Cardiac muscle cell (in vitro differentiated cells and primary cell): ENCODE measurements around the gene FKBP2. TPM values are rescaled to one million over a fixed set of nuclear protein-coding genes. Genes with fewer than 3 reads are reported as not detected.

Source experiments
- DNase-seq, 2 donors: peaks; one replicate each; pipeline versions ENCODE4 v3.0.0 to v3.0.0-alpha.2; 2010 to 2017; ENCODE audit warnings: low read depth in 1 of 2, low spot score in 1 of 2
- H3K27ac ChIP-seq: fragments of 200-600 bp; sonication (generic); 2 replicates; pipeline ENCODE4 v1.5.1; 2016
- H3K27me3 ChIP-seq: fragments of 200-600 bp; sonication (generic); 2 replicates; pipeline ENCODE4 v1.6.0; 2016; ENCODE audit warnings: control low read depth
- H3K36me3 ChIP-seq: fragments of 200-600 bp; sonication (generic); 2 replicates; pipeline ENCODE4 v1.5.1; 2016; ENCODE audit warnings: control low read depth
- H3K4me1 ChIP-seq: fragments of 200-600 bp; sonication (generic); 2 replicates; pipeline ENCODE4 v1.8.1; 2017; ENCODE audit warnings: low read depth, mild to moderate bottlenecking, mixed run types
- H3K4me3 ChIP-seq: fragments of 200-600 bp; sonication (generic); 2 replicates; pipeline ENCODE4 v1.5.1; 2016; ENCODE audit warnings: mild to moderate bottlenecking
- H3K9me3 ChIP-seq: fragments of 200-600 bp; sonication (generic); 2 replicates; pipeline ENCODE4 v1.5.1; 2017; ENCODE audit warnings: low read depth, mild to moderate bottlenecking, control low read depth
- polyA plus RNA-seq: library from polyadenylated mRNA; unstranded; fragments of >200 nt; fragmentation: Nextera tagmentation; extraction: Ambion mirVana; gene quantifications from 2 replicates; pipeline ENCODE4 v1.2.1, GENCODE V29; 2016
- total RNA-seq: library from RNA; depleted of rRNA; stranded (reverse); fragments of >200 nt; gene quantifications from 2 replicates; pipeline ENCODE4 v1.2.3, GENCODE V29; 2016
- TF ChIP-seq, protein P1 (sequence below): IDR thresholded peaks from 2 replicates; pipeline ENCODE4 v1.5.1; 2012; ENCODE audit warnings: low read depth, mild to moderate bottlenecking, low read length

FKBP2 gene
- total and polyA plus RNA-seq, 2 experiments from 2014 or later = 102 to 321 TPM

- TF ChIP-seq, protein P1, sequence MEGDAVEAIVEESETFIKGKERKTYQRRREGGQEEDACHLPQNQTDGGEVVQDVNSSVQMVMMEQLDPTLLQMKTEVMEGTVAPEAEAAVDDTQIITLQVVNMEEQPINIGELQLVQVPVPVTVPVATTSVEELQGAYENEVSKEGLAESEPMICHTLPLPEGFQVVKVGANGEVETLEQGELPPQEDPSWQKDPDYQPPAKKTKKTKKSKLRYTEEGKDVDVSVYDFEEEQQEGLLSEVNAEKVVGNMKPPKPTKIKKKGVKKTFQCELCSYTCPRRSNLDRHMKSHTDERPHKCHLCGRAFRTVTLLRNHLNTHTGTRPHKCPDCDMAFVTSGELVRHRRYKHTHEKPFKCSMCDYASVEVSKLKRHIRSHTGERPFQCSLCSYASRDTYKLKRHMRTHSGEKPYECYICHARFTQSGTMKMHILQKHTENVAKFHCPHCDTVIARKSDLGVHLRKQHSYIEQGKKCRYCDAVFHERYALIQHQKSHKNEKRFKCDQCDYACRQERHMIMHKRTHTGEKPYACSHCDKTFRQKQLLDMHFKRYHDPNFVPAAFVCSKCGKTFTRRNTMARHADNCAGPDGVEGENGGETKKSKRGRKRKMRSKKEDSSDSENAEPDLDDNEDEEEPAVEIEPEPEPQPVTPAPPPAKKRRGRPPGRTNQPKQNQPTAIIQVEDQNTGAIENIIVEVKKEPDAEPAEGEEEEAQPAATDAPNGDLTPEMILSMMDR = no peak
- Histone ChIP-seq H3K27me3 (no peaks in the 10 kb centered on the region), H3K9me3 (no peaks in the 10 kb centered on the region), H3K27ac (peak overlapping the region; percentile 86), H3K4me1 (peaks cover 5% of the 10 kb centered on the region), H3K36me3 (peaks cover 3% of the 10 kb centered on the region), H3K4me3 (peak overlapping the region; percentile 86)
- DNase-seq = peak; percentile 48 to 99
Measured at GRCh38 chr11:64241491-64242374, 838 bp downstream of the FKBP2 start.

DNA sequence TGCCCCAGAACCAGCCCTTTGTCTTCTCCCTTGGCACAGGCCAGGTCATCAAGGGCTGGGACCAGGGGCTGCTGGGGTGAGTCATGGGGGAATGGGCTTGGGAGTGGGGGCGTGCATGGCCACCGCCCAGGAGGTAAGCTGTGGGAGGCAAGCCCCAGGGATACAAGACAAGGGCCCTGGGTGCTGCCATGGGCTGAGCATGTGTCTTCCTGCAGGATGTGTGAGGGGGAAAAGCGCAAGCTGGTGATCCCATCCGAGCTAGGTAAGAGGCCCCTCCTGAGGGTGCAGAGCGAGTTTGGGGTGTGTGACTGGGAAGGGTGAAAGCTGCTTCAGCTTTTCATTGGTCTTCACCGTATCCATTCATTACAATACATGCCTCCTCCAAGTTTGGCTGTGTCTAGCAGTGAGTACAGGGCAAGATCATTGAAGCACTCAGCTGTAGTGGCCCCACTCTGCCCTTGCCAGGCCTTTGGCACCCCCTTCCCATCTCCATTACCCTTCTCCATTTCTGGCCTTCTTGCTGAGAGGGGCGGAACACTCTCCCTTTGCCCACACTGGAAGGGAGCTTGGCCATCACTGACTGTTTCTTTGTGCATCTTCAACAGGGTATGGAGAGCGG lies 2.5 kb downstream of the FKBP2 start:
- no peaks in the 10 kb centered on the region for H3K27me3 ChIP-seq
- H3K9me3 ChIP-seq = no peaks in the 10 kb centered on the region
- H3K36me3 ChIP-seq = peaks cover 1% of the 10 kb centered on the region
- no peak for DNase-seq
- H3K4me1 ChIP-seq = peaks cover 11% of the 10 kb centered on the region
- H3K4me3 ChIP-seq = no peak overlapping the region
- TF ChIP-seq, protein P1 = no peak
- no peak overlapping the region for H3K27ac ChIP-seq

- H3K27me3 ChIP-seq = no peaks in the 10 kb centered on the region
- peaks cover 11% of the 10 kb centered on the region for H3K4me1 ChIP-seq
- H3K27ac ChIP-seq = no peak overlapping the region
- H3K9me3 ChIP-seq = no peaks in the 10 kb centered on the region
- no peaks in the 10 kb centered on the region for H3K36me3 ChIP-seq
- no peak for DNase-seq
- no peak overlapping the region for H3K4me3 ChIP-seq
- TF ChIP-seq, protein P1 = no peak
Measured at GRCh38 chr11:64244107-64244506, 3.2 kb downstream of the FKBP2 start.

DNA sequence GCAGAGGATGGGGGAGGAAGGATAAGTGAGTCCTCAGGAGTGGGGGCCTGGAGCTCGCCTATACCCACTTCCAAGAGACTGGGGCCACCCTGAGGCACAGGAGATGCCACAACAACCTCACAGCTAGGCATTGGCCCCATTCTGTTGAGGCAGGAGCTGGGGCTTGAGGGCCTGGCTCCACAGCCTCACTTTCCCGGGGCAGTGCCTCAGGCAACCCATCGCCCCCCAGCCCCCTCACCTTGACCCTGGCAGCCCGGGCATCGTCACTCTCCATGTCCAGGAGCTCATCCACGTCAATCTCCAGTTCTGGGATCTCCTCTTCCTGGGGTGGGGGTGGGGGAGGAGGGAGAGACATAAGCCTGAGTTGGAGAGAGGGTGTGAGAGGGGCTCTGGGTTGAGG lies 4.1 kb downstream of the FKBP2 start:
- no peaks in the 10 kb centered on the region for H3K27me3 ChIP-seq
- no peaks in the 10 kb centered on the region for H3K36me3 ChIP-seq
- no peak for DNase-seq
- TF ChIP-seq, protein P1 = no peak
- no peak overlapping the region for H3K4me3 ChIP-seq
- H3K27ac ChIP-seq = peak overlapping the region; percentile 26
- peaks cover 9% of the 10 kb centered on the region for H3K4me1 ChIP-seq
- no peaks in the 10 kb centered on the region for H3K9me3 ChIP-seq

DNA sequence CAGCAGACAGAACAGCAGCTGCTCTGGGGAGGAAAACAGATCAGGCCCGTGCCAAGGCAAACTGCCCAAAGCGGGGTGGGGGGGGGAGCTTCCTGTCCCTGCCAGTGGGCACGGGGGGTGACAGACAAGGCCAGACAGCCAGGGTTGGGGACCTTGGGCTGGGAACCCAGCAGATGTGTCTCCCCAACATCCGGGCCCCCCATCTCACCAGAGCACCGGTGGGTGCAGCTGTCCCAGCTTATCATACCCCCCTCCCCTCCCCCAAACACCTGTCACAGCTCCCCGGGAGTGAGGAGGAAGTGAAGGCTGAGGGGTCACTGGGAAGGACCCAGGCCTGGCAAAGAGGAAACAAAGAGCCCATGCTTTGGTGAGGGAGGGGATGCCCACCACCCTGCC lies 4.5 kb downstream of the FKBP2 start:
- H3K9me3 ChIP-seq = no peaks in the 10 kb centered on the region
- no peaks in the 10 kb centered on the region for H3K36me3 ChIP-seq
- TF ChIP-seq, protein P1 = no peak
- H3K4me1 ChIP-seq = peaks cover 5% of the 10 kb centered on the region
- peak overlapping the region; percentile 48 for H3K4me3 ChIP-seq
- no peaks in the 10 kb centered on the region for H3K27me3 ChIP-seq
- peak overlapping the region; percentile 26 for H3K27ac ChIP-seq
- no peak for DNase-seq
